ENCODE measurements around the gene STYXL1. TPM values are rescaled to one million over a fixed set of nuclear protein-coding genes. Genes with fewer than 3 reads are reported as not detected.

STYXL1 gene
- total RNA-seq, 1 donor from 2014 or later = 56.1 TPM

GRCh38 chr7:75984130-75985008 lies 63.4 kb downstream of the STYXL1 start:
- Mint-ChIP-seq H3K4me1 (peaks cover 3% of the 10 kb centered on the region), H3K36me3 (peaks cover 15% of the 10 kb centered on the region), H3K4me3 (no peak overlapping the region), H3K27me3 (ENCODE audit: insufficient read depth, low read depth) (peaks cover 6% of the 10 kb centered on the region), H3K9me3 (no peaks in the 10 kb centered on the region), H3K27ac (no peak overlapping the region)
- Histone ChIP-seq H3K4me3 (no peak overlapping the region), H3K4me2 (no peak overlapping the region), H2AFZ (replicated peaks) (no peak overlapping the region), H3K27me3 (no peaks in the 10 kb centered on the region), H3K4me1 (peaks cover 3% of the 10 kb centered on the region), H3K36me3 (no peaks in the 10 kb centered on the region), H3K9ac (no peak overlapping the region), H3K27ac (no peak overlapping the region), H4K20me1 (ENCODE audit: low read depth) (no peaks in the 10 kb centered on the region), H3K9me3 (ENCODE audit: low read depth) (no peaks in the 10 kb centered on the region), H3K79me2 (ENCODE audit: low read depth) (no peaks in the 10 kb centered on the region), H3F3A (ENCODE audit: low read depth) (no peaks in the 10 kb centered on the region)
- TF ChIP-seq EZH2 (IDR thresholded peaks at IDR 0.05) (no peak), EZH2phosphoT487 (IDR thresholded peaks at IDR 0.05) (no peak), CTCF (IDR thresholded peaks at IDR 0.05) (no peak)
- no peak for DNase-seq (ENCODE audit: low spot score)

- Histone ChIP-seq H3K9me3 (ENCODE audit: low read depth) (no peaks in the 10 kb centered on the region), H3K27me3 (no peaks in the 10 kb centered on the region), H3K4me1 (no peaks in the 10 kb centered on the region), H3F3A (ENCODE audit: low read depth) (no peaks in the 10 kb centered on the region), H2AFZ (replicated peaks) (no peak overlapping the region), H3K4me3 (no peak overlapping the region), H3K79me2 (ENCODE audit: low read depth) (no peaks in the 10 kb centered on the region), H3K4me2 (no peak overlapping the region), H4K20me1 (ENCODE audit: low read depth) (no peaks in the 10 kb centered on the region), H3K9ac (no peak overlapping the region), H3K36me3 (no peaks in the 10 kb centered on the region), H3K27ac (no peak overlapping the region)
- DNase-seq (ENCODE audit: low spot score) = no peak
- Mint-ChIP-seq H3K27me3 (ENCODE audit: insufficient read depth, low read depth) (peaks cover 6% of the 10 kb centered on the region), H3K27ac (no peak overlapping the region), H3K4me3 (no peak overlapping the region), H3K9me3 (no peaks in the 10 kb centered on the region), H3K36me3 (peaks cover 18% of the 10 kb centered on the region), H3K4me1 (peaks cover 6% of the 10 kb centered on the region)
- TF ChIP-seq CTCF (IDR thresholded peaks at IDR 0.05) (no peak), EZH2 (IDR thresholded peaks at IDR 0.05) (no peak), EZH2phosphoT487 (IDR thresholded peaks at IDR 0.05) (no peak)
These were observed 64.2 kb downstream of the STYXL1 start for GRCh38 chr7:75983471-75984129.

DNA sequence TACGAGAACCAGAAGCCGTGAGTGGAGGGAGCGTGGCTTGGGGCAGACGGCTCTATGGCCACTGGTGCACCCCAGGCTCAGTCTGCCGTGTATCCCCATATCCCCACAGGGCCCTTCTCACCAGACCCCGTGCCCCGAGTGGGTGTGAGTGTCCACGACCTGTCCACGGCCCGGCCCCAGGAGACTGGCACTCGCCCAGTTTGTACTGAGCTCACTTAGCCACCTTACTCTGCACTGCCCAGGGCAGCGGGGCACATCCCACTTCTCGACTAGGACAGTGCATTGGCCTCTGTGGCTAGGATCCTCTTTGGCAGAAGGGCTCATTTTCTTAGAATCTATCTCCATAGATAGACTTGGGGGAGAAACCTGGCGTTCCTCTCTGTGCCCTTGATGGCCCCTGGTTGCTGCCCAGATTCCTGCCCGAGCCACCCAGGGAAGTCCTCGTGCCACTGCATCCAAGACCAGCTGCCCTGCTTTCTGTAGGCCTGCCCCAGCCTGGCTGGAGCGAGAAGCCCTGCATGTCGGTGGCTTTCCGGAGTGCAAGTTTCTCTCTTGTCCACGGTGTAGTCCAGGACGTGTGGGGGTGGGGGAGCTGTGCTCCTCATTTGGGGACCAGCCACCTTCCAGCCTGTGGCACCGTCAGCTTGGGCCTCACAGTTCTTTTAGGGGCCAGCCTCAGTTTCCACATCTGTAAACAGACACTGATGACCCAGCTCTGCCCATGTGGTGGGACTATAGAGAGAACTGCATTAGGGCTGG lies 65.3 kb downstream of the STYXL1 start:
- H3K36me3 ChIP-seq = no peaks in the 10 kb centered on the region
- H3K27ac Mint-ChIP-seq = no peak overlapping the region

More for the DNA sequence above, 65.3 kb downstream of the STYXL1 start:
- Histone ChIP-seq H3K27me3 (no peaks in the 10 kb centered on the region), H3K9ac (no peak overlapping the region), H2AFZ (replicated peaks) (no peak overlapping the region), H3K4me3 (no peak overlapping the region), H3K27ac (no peak overlapping the region), H3K9me3 (ENCODE audit: low read depth) (no peaks in the 10 kb centered on the region), H4K20me1 (ENCODE audit: low read depth) (no peaks in the 10 kb centered on the region), H3K4me1 (no peaks in the 10 kb centered on the region), H3F3A (ENCODE audit: low read depth) (no peaks in the 10 kb centered on the region), H3K79me2 (ENCODE audit: low read depth) (no peaks in the 10 kb centered on the region), H3K4me2 (no peak overlapping the region)
- Mint-ChIP-seq H3K36me3 (peaks cover 17% of the 10 kb centered on the region), H3K27me3 (ENCODE audit: insufficient read depth, low read depth) (peaks cover 6% of the 10 kb centered on the region), H3K4me3 (no peak overlapping the region), H3K9me3 (no peaks in the 10 kb centered on the region), H3K4me1 (peaks cover 6% of the 10 kb centered on the region)
- TF ChIP-seq EZH2 (IDR thresholded peaks at IDR 0.05) (no peak), CTCF (IDR thresholded peaks at IDR 0.05) (no peak), EZH2phosphoT487 (IDR thresholded peaks at IDR 0.05) (no peak)
- no peak for DNase-seq (ENCODE audit: low spot score)

Measured in neural progenitor cell (in vitro differentiated cells).